ENCODE results near the gene NACA2. TPM values are rescaled to one million over a fixed set of nuclear protein-coding genes. Genes with fewer than 3 reads are reported as not detected.

The NACA2 gene
- total and polyA plus RNA-seq, 7 experiments from 2014 or later, result not detected

DNA sequence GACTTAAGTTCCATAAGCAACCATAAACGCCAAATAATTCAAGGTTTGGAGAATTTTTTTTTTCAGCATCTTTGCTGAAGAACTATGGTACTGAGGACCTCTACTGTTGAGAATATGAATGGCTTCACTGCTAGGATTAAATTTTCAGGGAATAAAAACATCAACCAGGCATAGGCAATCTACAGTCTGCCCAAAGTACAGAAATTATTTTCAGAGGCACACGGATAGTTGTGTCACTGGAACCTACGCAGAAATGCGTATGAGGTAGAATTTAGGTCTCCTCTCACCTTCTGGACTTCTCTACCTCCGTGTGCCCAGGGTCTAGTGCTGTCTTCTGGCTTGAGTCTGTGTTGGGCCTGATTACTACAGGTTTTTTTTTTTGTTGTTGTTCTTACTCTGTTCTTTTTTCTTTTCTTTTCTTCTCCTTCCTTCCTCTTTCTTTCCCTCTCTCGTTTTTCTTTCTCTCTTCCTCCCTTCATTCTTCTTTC, 39.7 kb downstream of the NACA2 start:
- H3K36me3 Mint-ChIP-seq, result no peaks in the 10 kb centered on the region
- Histone ChIP-seq H3K4me3 (ENCODE audit: low read length) (no peak overlapping the region), H3K36me3 (ENCODE audit: control insufficient read depth in 2 of 3, insufficient read depth in 3 of 3, low read length in 3 of 3) (no peaks in the 10 kb centered on the region), H3K9me3 (ENCODE audit: control insufficient read depth in 2 of 3, low read length in 3 of 3) (no peaks in the 10 kb centered on the region), H3K4me1 (ENCODE audit: control insufficient read depth in 2 of 2, insufficient read depth in 2 of 2, low read length in 2 of 2) (no peaks in the 10 kb centered on the region), H3K27ac (ENCODE audit: low read depth, low read length) (no peak overlapping the region), H3K27me3 (ENCODE audit: control insufficient read depth in 2 of 2, insufficient read depth in 2 of 2, low read length in 2 of 2) (no peaks in the 10 kb centered on the region)
- peaks cover 37 to 58% (median 53%) of the 10 kb centered on the region in 5 donors for H3K27me3 Mint-ChIP-seq
- no peaks in the 10 kb centered on the region for H3K9me3 Mint-ChIP-seq
- no peak overlapping the region for H3K4me3 Mint-ChIP-seq
- ChIA-PET POLR2A (no interaction called here), CTCF (interaction anchor here (0.7 kb wide), 1 partner anchor 542 kb away, joined by 3 read pairs; no protein-coding TSS in a partner anchor)
- ATAC-seq, result no peak
- intact Hi-C loops (cut with micrococcal nuclease), result loop anchor here (1.0 to 5.0 kb wide), 4 partner anchors 134 to 579 kb away; no protein-coding TSS in a partner anchor
- H3K4me1 Mint-ChIP-seq, result no peaks in the 10 kb centered on the region
- no peak overlapping the region for H3K27ac Mint-ChIP-seq
- DNase-seq, result peak in 1 of 9 donors; percentile 16

DNA sequence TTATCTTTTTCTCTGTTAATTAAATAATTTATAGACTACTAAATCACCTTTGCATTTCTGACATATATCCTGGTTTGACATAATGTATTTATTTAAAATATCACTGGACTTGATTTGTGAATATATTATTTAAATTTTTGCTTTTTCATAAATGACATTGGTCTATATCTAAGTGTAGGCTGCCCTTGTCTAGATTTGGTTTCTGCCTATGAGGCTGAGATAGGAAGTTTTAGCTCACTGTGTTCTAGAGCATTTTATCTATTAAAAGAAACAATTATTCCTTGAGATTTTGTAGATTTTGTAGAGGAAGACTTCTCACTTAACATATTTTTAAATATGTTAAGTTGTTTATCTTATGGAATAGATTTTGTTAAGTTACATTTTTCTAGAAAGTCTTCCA, 43.9 kb downstream of the NACA2 start:
- Mint-ChIP-seq H3K4me3 (no peak overlapping the region), H3K9me3 (no peaks in the 10 kb centered on the region), H3K27ac (no peak overlapping the region), H3K36me3 (no peaks in the 10 kb centered on the region), H3K4me1 (no peaks in the 10 kb centered on the region), H3K27me3 (peaks cover 29 to 52% (median 44%) of the 10 kb centered on the region in 5 donors)
- Histone ChIP-seq H3K36me3 (ENCODE audit: control insufficient read depth in 2 of 3, insufficient read depth in 3 of 3, low read length in 3 of 3) (no peaks in the 10 kb centered on the region), H3K27ac (ENCODE audit: low read depth, low read length) (no peak overlapping the region), H3K9me3 (ENCODE audit: control insufficient read depth in 2 of 3, low read length in 3 of 3) (no peaks in the 10 kb centered on the region), H3K27me3 (ENCODE audit: control insufficient read depth in 2 of 2, insufficient read depth in 2 of 2, low read length in 2 of 2) (no peaks in the 10 kb centered on the region), H3K4me3 (ENCODE audit: low read length) (no peak overlapping the region), H3K4me1 (ENCODE audit: control insufficient read depth in 2 of 2, insufficient read depth in 2 of 2, low read length in 2 of 2) (no peaks in the 10 kb centered on the region)
- intact Hi-C loops (cut with micrococcal nuclease), result no loop called here
- DNase-seq (no peak), ATAC-seq (no peak)
- POLR2A ChIA-PET, result no interaction called here
- CTCF ChIA-PET, result no interaction called here

DNA sequence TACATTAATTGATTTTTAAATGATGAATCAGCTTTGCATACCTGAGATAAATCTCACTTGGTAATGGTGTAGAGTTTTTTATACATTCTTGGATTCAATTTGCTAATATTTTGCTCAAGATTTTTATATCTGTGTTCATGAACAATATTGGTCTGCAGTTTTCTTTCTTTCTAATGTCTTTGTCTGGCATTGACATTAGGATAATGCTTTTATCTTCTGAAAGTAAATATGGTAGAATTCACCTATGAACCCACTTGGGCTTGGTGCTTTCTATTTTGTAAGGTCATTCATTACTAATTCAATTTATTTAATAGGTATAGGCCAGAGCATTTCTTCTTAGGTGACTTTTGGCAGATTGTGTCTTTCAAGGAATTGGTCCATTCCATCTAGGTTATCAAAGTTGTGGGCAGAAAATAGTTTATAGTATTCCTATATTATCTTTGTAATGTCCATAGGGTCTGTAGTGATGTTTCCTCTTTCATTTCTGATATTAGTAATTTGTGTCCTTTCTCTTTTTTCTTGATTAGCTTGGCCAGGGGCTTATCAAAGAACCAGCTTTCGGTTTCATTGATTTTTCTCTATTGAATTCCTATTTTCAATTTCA, 45.6 kb downstream of the NACA2 start:
- no peak overlapping the region for H3K4me3 ChIP-seq (ENCODE audit: low read length)
- CTCF ChIA-PET, result no interaction called here
- H3K9me3 ChIP-seq (ENCODE audit: control insufficient read depth in 2 of 3, low read length in 3 of 3), result no peaks in the 10 kb centered on the region
- Mint-ChIP-seq H3K4me1 (no peaks in the 10 kb centered on the region), H3K4me3 (no peak overlapping the region), H3K9me3 (peaks cover 0 to 14% (median 1%) of the 10 kb centered on the region in 11 donors), H3K27ac (no peak overlapping the region), H3K36me3 (no peaks in the 10 kb centered on the region), H3K27me3 (peaks cover 20 to 51% (median 36%) of the 10 kb centered on the region in 5 donors)
- H3K27ac ChIP-seq (ENCODE audit: low read depth, low read length), result no peak overlapping the region
- ATAC-seq (no peak), DNase-seq (no peak)
- intact Hi-C loops (cut with micrococcal nuclease), result no loop called here
- POLR2A ChIA-PET, result no interaction called here
- no peaks in the 10 kb centered on the region for H3K4me1 ChIP-seq (ENCODE audit: control insufficient read depth in 2 of 2, insufficient read depth in 2 of 2, low read length in 2 of 2)
- no peaks in the 10 kb centered on the region for H3K36me3 ChIP-seq (ENCODE audit: control insufficient read depth in 2 of 3, insufficient read depth in 3 of 3, low read length in 3 of 3)
- no peaks in the 10 kb centered on the region for H3K27me3 ChIP-seq (ENCODE audit: control insufficient read depth in 2 of 2, insufficient read depth in 2 of 2, low read length in 2 of 2)

DNA sequence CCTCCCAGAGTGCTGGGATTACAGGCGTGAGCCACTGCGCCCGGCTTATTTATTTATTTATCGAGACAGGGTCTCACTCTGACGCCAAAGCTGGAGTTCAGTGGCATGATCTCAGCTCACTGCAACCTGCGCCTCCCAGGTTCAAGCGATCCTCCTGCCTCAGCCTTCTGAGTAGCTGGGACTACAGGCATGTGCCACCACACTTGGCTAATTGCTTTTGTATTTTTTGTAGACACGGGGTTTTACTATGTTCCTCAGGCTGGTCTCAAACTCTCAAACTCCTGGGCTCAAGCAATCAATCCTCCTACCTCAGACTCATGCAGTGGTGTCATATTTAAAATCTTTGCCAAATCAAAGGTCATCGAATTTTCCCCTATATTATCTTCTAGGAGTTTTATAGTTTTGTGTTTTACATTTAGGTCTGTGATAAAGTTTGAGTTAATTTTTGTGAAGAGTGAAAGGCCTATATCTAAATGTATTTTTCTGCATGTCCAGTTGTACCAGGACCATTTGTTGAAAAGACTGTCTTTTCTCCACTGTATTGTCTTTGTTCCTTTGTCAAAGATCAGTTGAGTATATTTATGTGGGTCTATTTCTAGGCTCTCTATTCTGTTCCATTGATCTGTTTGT, 47.1 kb downstream of the NACA2 start:
- H3K27ac Mint-ChIP-seq, result no peak overlapping the region
- peaks cover 0 to 25% (median 4%) of the 10 kb centered on the region in 11 donors for H3K9me3 Mint-ChIP-seq
- no peak overlapping the region for H3K4me3 ChIP-seq (ENCODE audit: low read length)
- H3K27me3 ChIP-seq (ENCODE audit: control insufficient read depth in 2 of 2, insufficient read depth in 2 of 2, low read length in 2 of 2), result no peaks in the 10 kb centered on the region
- no peaks in the 10 kb centered on the region for H3K36me3 Mint-ChIP-seq
- H3K4me3 Mint-ChIP-seq, result no peak overlapping the region
- H3K27ac ChIP-seq (ENCODE audit: low read depth, low read length), result no peak overlapping the region
- H3K4me1 ChIP-seq (ENCODE audit: control insufficient read depth in 2 of 2, insufficient read depth in 2 of 2, low read length in 2 of 2), result no peaks in the 10 kb centered on the region
- H3K36me3 ChIP-seq (ENCODE audit: control insufficient read depth in 2 of 3, insufficient read depth in 3 of 3, low read length in 3 of 3), result no peaks in the 10 kb centered on the region
- H3K4me1 Mint-ChIP-seq, result no peaks in the 10 kb centered on the region
- no peaks in the 10 kb centered on the region for H3K9me3 ChIP-seq (ENCODE audit: control insufficient read depth in 2 of 3, low read length in 3 of 3)
- no peak for ATAC-seq
- POLR2A ChIA-PET, result no interaction called here
- no peak for DNase-seq
- CTCF ChIA-PET, result no interaction called here
- peaks cover 12 to 48% (median 37%) of the 10 kb centered on the region in 5 donors for H3K27me3 Mint-ChIP-seq
- intact Hi-C loops (cut with micrococcal nuclease), result no loop called here

DNA sequence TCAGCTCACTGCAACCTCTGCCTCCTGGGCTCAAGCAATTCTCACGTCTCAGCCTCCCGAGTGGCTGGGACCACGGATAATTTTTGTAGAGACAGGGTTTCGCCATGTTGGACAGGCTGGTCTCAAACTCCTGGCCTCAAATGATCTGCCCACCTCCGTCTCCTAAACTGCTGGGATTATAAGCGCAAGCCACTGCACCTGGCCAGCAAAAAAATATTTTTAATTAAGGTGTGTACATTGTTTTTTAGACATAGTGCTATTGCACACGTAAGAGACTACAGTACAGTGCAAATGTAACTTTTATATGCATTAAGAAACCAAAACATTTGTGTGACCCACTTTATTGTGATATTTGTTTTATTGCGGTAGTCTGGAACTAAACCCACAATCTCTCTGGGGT, 49.0 kb downstream of the NACA2 start:
- no peaks in the 10 kb centered on the region for H3K27me3 ChIP-seq (ENCODE audit: control insufficient read depth in 2 of 2, insufficient read depth in 2 of 2, low read length in 2 of 2)
- no peaks in the 10 kb centered on the region for H3K4me1 ChIP-seq (ENCODE audit: control insufficient read depth in 2 of 2, insufficient read depth in 2 of 2, low read length in 2 of 2)
- H3K27me3 Mint-ChIP-seq, result peaks cover 0 to 40% (median 25%) of the 10 kb centered on the region in 5 donors
- H3K4me3 ChIP-seq (ENCODE audit: low read length), result no peak overlapping the region
- no peak overlapping the region for H3K27ac Mint-ChIP-seq
- H3K27ac ChIP-seq (ENCODE audit: low read depth, low read length), result no peak overlapping the region
- H3K9me3 ChIP-seq (ENCODE audit: control insufficient read depth in 2 of 3, low read length in 3 of 3), result no peaks in the 10 kb centered on the region
- no peaks in the 10 kb centered on the region for H3K4me1 Mint-ChIP-seq
- ATAC-seq (no peak), DNase-seq (no peak)
- CTCF ChIA-PET, result no interaction called here
- POLR2A ChIA-PET, result no interaction called here
- intact Hi-C loops (cut with micrococcal nuclease), result no loop called here
- no peaks in the 10 kb centered on the region for H3K36me3 ChIP-seq (ENCODE audit: control insufficient read depth in 2 of 3, insufficient read depth in 3 of 3, low read length in 3 of 3)
- no peak overlapping the region for H3K4me3 Mint-ChIP-seq
- H3K36me3 Mint-ChIP-seq, result no peaks in the 10 kb centered on the region
- H3K9me3 Mint-ChIP-seq, result peaks cover 0 to 25% (median 4%) of the 10 kb centered on the region in 11 donors

DNA sequence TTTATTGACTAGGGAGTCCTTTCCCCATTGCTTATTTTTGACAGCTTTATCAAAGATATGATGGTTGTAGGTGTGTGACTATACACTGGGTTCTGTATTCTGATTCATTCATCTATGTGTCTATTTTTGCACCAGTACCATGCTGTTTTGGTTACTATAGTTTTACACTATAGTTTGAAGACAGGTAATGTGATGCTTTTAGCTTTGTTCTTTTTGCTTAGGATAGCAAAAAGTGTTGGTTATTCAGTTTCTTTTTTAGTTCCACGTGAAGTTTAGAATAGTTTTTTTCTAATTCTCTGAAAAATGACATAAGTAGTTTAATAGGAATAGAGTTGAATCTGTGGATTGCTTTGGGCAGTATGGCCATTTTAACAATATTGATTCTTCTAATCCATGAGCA, 50.1 kb downstream of the NACA2 start:
- no peaks in the 10 kb centered on the region for H3K36me3 ChIP-seq (ENCODE audit: control insufficient read depth in 2 of 3, insufficient read depth in 3 of 3, low read length in 3 of 3)
- Mint-ChIP-seq H3K36me3 (no peaks in the 10 kb centered on the region), H3K27ac (no peak overlapping the region), H3K9me3 (peaks cover 0 to 25% (median 4%) of the 10 kb centered on the region in 11 donors), H3K4me3 (no peak overlapping the region), H3K27me3 (peaks cover 0 to 30% (median 19%) of the 10 kb centered on the region in 5 donors), H3K4me1 (peaks cover 0 to 3% (median 0%) of the 10 kb centered on the region in 7 donors)
- CTCF ChIA-PET, result no interaction called here
- no peaks in the 10 kb centered on the region for H3K9me3 ChIP-seq (ENCODE audit: control insufficient read depth in 2 of 3, low read length in 3 of 3)
- no peak for DNase-seq
- no peak overlapping the region for H3K27ac ChIP-seq (ENCODE audit: low read depth, low read length)
- no peaks in the 10 kb centered on the region for H3K4me1 ChIP-seq (ENCODE audit: control insufficient read depth in 2 of 2, insufficient read depth in 2 of 2, low read length in 2 of 2)
- POLR2A ChIA-PET, result no interaction called here
- intact Hi-C loops (cut with micrococcal nuclease), result no loop called here
- ATAC-seq, result no peak
- H3K27me3 ChIP-seq (ENCODE audit: control insufficient read depth in 2 of 2, insufficient read depth in 2 of 2, low read length in 2 of 2), result no peaks in the 10 kb centered on the region
- H3K4me3 ChIP-seq (ENCODE audit: low read length), result no peak overlapping the region
